BE2C (cell line): ENCODE data around the gene KIAA0040.

Experiments used
- DNase-seq: peaks from one replicate; pipeline ENCODE4 v3.0.0-alpha.2; 2020
- H3K27me3 ChIP-seq: fragments of 250-450 bp; sonication (Bioruptor Pico); 2 replicates; pipeline ENCODE4 v1.5.1; 2020; ENCODE audit warnings: mild to moderate bottlenecking
- H3K36me3 ChIP-seq: fragments of 250-450 bp; sonication (Bioruptor Pico); 2 replicates; pipeline ENCODE4 v1.5.1; 2020; ENCODE audit warnings: mild to moderate bottlenecking
- H3K4me1 ChIP-seq: fragments of 250-450 bp; sonication (Bioruptor Pico); 2 replicates; pipeline ENCODE4 v1.5.1; 2020
- H3K4me3 ChIP-seq: 2 replicates; pipeline ENCODE4 v1.5.1; 2011; ENCODE audit warnings: low read depth, low read length
- H3K9me3 ChIP-seq: fragments of 250-450 bp; sonication (Bioruptor Pico); 2 replicates; pipeline ENCODE4 v1.5.1; 2020
- CTCF ChIP-seq: IDR thresholded peaks from 2 replicates; pipeline ENCODE4 v1.5.1; 2012; ENCODE audit warnings: mild to moderate bottlenecking, low read depth, low read length

The KIAA0040 gene

GRCh38 chr1:175221557-175222175 is 29.1 kb upstream of the KIAA0040 start:
- Histone ChIP-seq H3K4me3 (no peak overlapping the region), H3K27me3 (no peaks in the 10 kb centered on the region), H3K4me1 (no peaks in the 10 kb centered on the region), H3K9me3 (no peaks in the 10 kb centered on the region), H3K36me3 (no peaks in the 10 kb centered on the region)
- no peak for DNase-seq
- no peak for TF ChIP-seq CTCF

GRCh38 chr1:175220853-175221556 is 28.4 kb upstream of the KIAA0040 start:
- Histone ChIP-seq H3K27me3 (no peaks in the 10 kb centered on the region), H3K4me3 (no peak overlapping the region), H3K9me3 (no peaks in the 10 kb centered on the region), H3K4me1 (peaks cover 6% of the 10 kb centered on the region; the same call in 1 of the 2 replicates), H3K36me3 (no peaks in the 10 kb centered on the region)
- DNase-seq: no peak
- TF ChIP-seq CTCF: no peak

- H3K36me3 ChIP-seq: no peaks in the 10 kb centered on the region
- H3K9me3 ChIP-seq: no peaks in the 10 kb centered on the region
- H3K4me3 ChIP-seq: no peak overlapping the region
- no peak for TF ChIP-seq CTCF
- H3K27me3 ChIP-seq: no peaks in the 10 kb centered on the region
- H3K4me1 ChIP-seq: peaks cover 7% of the 10 kb centered on the region
- DNase-seq: no peak
Measured at GRCh38 chr1:175219774-175220173, 27.2 kb upstream of the KIAA0040 start.

- H3K9me3 ChIP-seq: no peaks in the 10 kb centered on the region
- TF ChIP-seq CTCF: no peak
- no peak overlapping the region for H3K4me3 ChIP-seq
- no peak for DNase-seq
- no peaks in the 10 kb centered on the region for H3K36me3 ChIP-seq
- H3K27me3 ChIP-seq: no peaks in the 10 kb centered on the region
- peaks cover 7% of the 10 kb centered on the region for H3K4me1 ChIP-seq
Measured at GRCh38 chr1:175218786-175219434, 26.3 kb upstream of the KIAA0040 start.

GRCh38 chr1:175217721-175218531 is 25.4 kb upstream of the KIAA0040 start:
- no peak for TF ChIP-seq CTCF
- Histone ChIP-seq H3K27me3 (no peaks in the 10 kb centered on the region), H3K9me3 (no peaks in the 10 kb centered on the region), H3K36me3 (no peaks in the 10 kb centered on the region), H3K4me3 (no peak overlapping the region), H3K4me1 (peaks cover 7% of the 10 kb centered on the region)
- no peak for DNase-seq
